ENCODE results near the gene EPX. TPM values are rescaled to one million over a fixed set of nuclear protein-coding genes. Genes with fewer than 3 reads are reported as not detected.

Gene EPX
- total and polyA plus RNA-seq, 2 of the 4 experiments (the other 2 are of a cell fraction) = not detected

DNA sequence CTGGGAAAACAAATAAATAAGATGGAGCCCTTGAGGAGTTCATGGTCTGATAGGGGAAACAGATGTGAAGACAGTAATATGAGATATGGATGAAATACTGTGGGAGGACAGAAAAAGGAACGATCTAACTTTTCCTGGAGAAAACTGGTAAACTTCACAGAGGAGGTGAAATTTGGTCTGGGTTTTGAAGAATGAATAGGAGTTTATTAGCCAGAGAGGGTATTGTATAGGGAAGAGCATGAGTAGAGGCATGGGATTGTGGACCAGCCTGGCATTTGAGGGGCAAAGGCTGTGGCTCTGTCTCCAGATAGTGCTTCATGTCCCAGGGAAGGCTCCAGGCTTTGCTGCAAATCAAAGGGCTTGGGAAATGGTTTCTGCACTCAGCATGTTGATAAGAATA, 47.5 kb downstream of the EPX start:
- Histone ChIP-seq H4K20me1 (ENCODE audit: insufficient read depth, low read length) (no peaks in the 10 kb centered on the region), H4K91ac (ENCODE audit: insufficient read depth, low read depth, low read length) (no peak overlapping the region), H4K5ac (ENCODE audit: low read depth, low read length) (no peak overlapping the region), H3K4me2 (ENCODE audit: low read depth, low read length) (no peak overlapping the region), H3K36me3 (ENCODE audit: control insufficient read depth, insufficient read depth, low read length) (no peaks in the 10 kb centered on the region), H3K18ac (ENCODE audit: low read depth, low read length) (no peak overlapping the region), H3K56ac (ENCODE audit: extremely low read depth, insufficient read depth, low read length) (no peak overlapping the region), H2BK20ac (ENCODE audit: low read depth, low read length) (no peak overlapping the region), H2BK15ac (ENCODE audit: low read depth, low read length) (no peak overlapping the region), H3K27ac (ENCODE audit: insufficient read depth, low read length) (no peak overlapping the region), H2AK5ac (ENCODE audit: low read depth, low read length) (no peak overlapping the region), H2BK120ac (ENCODE audit: low read depth, low read length) (no peak overlapping the region), H3K4me1 (ENCODE audit: control insufficient read depth, insufficient read depth, low read length) (no peaks in the 10 kb centered on the region), H3K9me1 (ENCODE audit: insufficient read depth, low read length) (no peaks in the 10 kb centered on the region), H3K23ac (ENCODE audit: low read depth, low read length) (no peak overlapping the region), H3K14ac (replicated peaks; ENCODE audit: low read depth, low read length) (no peak overlapping the region), H3K4me3 (ENCODE audit: insufficient read depth, low read depth, low read length) (no peak overlapping the region), H3K27me3 (ENCODE audit: control insufficient read depth, insufficient read depth, low read length) (peaks cover 56% of the 10 kb centered on the region), H3K79me1 (ENCODE audit: low read depth in 1 of 2, low read length in 2 of 2) (no peaks in the 10 kb centered on the region), H4K8ac (ENCODE audit: low read depth in 2 of 2, low read length in 2 of 2) (no peak overlapping the region), H2AK9ac (replicated peaks; ENCODE audit: low read depth, low read length, poor library complexity) (no peak overlapping the region), H3K9ac (ENCODE audit: low read depth, low read length) (no peak overlapping the region), H3K4ac (ENCODE audit: low read depth, low read length) (no peak overlapping the region), H3K9me3 (ENCODE audit: control insufficient read depth, insufficient read depth, low read length) (no peaks in the 10 kb centered on the region), H2AFZ (replicated peaks; ENCODE audit: low read length, poor library complexity) (no peak overlapping the region), H2BK5ac (ENCODE audit: low read depth, low read length, poor library complexity, severe bottlenecking) (no peak overlapping the region)
- in situ Hi-C loops (cut with MboI; ENCODE audit: low sequenced_read_pairs) (no loop called here), intact Hi-C loops (cut with micrococcal nuclease) (no loop called here), dilution Hi-C loops (cut with HindIII; ENCODE audit: low sequenced_read_pairs, unreplicated experiment) (no loop called here)
- WGBS, 2 experiments (ENCODE audit: extremely low coverage in 2 of 2, insufficient read length in 1 of 2) = 60% methylated on average over 1 of the region's 1 CpG; no CpG with 5 or more reads in 1 of the 2 experiments
- ChIA-PET CTCF (no interaction called here), POLR2A (ENCODE audit: unreplicated experiment) (no interaction called here)
- BruUV-seq (replicated peaks) = no TSS peak
- ATAC-seq (ENCODE audit: low read depth) (no peak), DNase-seq (no peak)
- TF ChIP-seq POLR2A (IDR thresholded peaks at IDR 0.05; ENCODE audit: low read depth, low read length) = no peak
- no peak for TF ChIP-seq RFX5 (IDR thresholded peaks at IDR 0.05; ENCODE audit: low read depth, low read length)
- no peak for TF ChIP-seq MAFK (IDR thresholded peaks at IDR 0.05; ENCODE audit: low read depth, low read length)
- no peak for TF ChIP-seq CEBPB (IDR thresholded peaks at IDR 0.05; ENCODE audit: low read depth, low read length)
- TF ChIP-seq MAZ (IDR thresholded peaks at IDR 0.05; ENCODE audit: borderline replicate concordance, low read depth, low read length) = no peak
- TF ChIP-seq, protein P1, sequence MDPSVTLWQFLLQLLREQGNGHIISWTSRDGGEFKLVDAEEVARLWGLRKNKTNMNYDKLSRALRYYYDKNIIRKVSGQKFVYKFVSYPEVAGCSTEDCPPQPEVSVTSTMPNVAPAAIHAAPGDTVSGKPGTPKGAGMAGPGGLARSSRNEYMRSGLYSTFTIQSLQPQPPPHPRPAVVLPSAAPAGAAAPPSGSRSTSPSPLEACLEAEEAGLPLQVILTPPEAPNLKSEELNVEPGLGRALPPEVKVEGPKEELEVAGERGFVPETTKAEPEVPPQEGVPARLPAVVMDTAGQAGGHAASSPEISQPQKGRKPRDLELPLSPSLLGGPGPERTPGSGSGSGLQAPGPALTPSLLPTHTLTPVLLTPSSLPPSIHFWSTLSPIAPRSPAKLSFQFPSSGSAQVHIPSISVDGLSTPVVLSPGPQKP (IDR thresholded peaks at IDR 0.05; ENCODE audit: borderline replicate concordance, low read depth, low read length) = no peak
- no peak for TF ChIP-seq MXI1 (IDR thresholded peaks at IDR 0.05; ENCODE audit: borderline replicate concordance, low read depth, low read length)
- TF ChIP-seq RCOR1 (IDR thresholded peaks at IDR 0.05; ENCODE audit: insufficient replicate concordance, low read length) = no peak
- no peak for TF ChIP-seq SMC3 (IDR thresholded peaks at IDR 0.05; ENCODE audit: low read depth, low read length)
- TF ChIP-seq, protein P2, sequence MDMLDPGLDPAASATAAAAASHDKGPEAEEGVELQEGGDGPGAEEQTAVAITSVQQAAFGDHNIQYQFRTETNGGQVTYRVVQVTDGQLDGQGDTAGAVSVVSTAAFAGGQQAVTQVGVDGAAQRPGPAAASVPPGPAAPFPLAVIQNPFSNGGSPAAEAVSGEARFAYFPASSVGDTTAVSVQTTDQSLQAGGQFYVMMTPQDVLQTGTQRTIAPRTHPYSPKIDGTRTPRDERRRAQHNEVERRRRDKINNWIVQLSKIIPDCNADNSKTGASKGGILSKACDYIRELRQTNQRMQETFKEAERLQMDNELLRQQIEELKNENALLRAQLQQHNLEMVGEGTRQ (IDR thresholded peaks at IDR 0.05; ENCODE audit: low read depth, low read length) = no peak
- TF ChIP-seq, protein P3, sequence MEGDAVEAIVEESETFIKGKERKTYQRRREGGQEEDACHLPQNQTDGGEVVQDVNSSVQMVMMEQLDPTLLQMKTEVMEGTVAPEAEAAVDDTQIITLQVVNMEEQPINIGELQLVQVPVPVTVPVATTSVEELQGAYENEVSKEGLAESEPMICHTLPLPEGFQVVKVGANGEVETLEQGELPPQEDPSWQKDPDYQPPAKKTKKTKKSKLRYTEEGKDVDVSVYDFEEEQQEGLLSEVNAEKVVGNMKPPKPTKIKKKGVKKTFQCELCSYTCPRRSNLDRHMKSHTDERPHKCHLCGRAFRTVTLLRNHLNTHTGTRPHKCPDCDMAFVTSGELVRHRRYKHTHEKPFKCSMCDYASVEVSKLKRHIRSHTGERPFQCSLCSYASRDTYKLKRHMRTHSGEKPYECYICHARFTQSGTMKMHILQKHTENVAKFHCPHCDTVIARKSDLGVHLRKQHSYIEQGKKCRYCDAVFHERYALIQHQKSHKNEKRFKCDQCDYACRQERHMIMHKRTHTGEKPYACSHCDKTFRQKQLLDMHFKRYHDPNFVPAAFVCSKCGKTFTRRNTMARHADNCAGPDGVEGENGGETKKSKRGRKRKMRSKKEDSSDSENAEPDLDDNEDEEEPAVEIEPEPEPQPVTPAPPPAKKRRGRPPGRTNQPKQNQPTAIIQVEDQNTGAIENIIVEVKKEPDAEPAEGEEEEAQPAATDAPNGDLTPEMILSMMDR (conservative IDR thresholded peaks at IDR 0.05; ENCODE audit: low read depth, low read length) = no peak
- TF ChIP-seq CHD1 (IDR thresholded peaks at IDR 0.05; ENCODE audit: low read depth, low read length) = no peak
- no peak for TF ChIP-seq NFE2L2 (IDR thresholded peaks at IDR 0.05; ENCODE audit: low read depth, low read length)
- no peak for TF ChIP-seq FOS (IDR thresholded peaks at IDR 0.05; ENCODE audit: low read depth, low read length)
- no peak for TF ChIP-seq RAD21 (IDR thresholded peaks at IDR 0.05; ENCODE audit: low read length)
